ENCODE measurements around the gene ADCY7. TPM values are rescaled to one million over a fixed set of nuclear protein-coding genes. Genes with fewer than 3 reads are reported as not detected.

Gene ADCY7
- total and polyA plus RNA-seq, 2 of the 4 experiments (the other 2 are of a cell fraction) = 15.2 to 17.1 TPM

DNA sequence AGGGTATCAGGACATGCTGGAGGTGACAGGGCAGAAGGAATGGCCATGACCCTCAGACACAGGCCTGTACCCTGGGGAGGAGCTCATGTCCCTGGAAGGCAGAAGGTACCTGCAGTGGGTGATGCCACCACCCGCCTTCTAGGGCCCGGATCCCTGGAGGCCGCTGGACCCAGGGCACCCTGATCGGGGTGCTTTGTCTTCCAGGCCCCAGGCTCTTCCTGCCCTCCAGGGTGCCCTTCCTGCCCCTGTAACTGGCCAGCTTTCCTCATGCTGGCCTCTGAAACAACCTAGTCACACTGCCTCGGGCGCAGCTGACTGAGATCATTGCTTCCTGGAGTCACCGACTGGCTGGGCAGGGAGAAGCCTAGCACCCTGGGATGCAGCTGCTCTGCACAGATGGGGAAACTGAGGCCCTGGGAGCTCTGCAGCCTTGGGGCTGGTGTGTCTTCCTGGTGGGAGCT, 5.8 kb downstream of the ADCY7 start:
- Histone ChIP-seq H3K9ac (ENCODE audit: low read depth, low read length) (no peak overlapping the region), H3K36me3 (ENCODE audit: control insufficient read depth, insufficient read depth, low read length) (peaks cover 2% of the 10 kb centered on the region; the same call in 1 of the 2 replicates), H2BK5ac (ENCODE audit: low read depth, low read length, poor library complexity, severe bottlenecking) (no peak overlapping the region), H3K4me1 (ENCODE audit: control insufficient read depth, insufficient read depth, low read length) (peaks cover 5% of the 10 kb centered on the region; the same call in 1 of the 2 replicates), H3K4ac (ENCODE audit: low read depth, low read length) (no peak overlapping the region), H3K79me1 (ENCODE audit: low read depth in 1 of 2, low read length in 2 of 2) (peaks cover 18 to 49% of the 10 kb centered on the region in 2 experiments), H2AK9ac (replicated peaks; ENCODE audit: low read depth, low read length, poor library complexity) (peak overlapping the region; percentile 55), H4K8ac (ENCODE audit: low read depth in 2 of 2, low read length in 2 of 2) (no peak overlapping the region), H3K9me3 (ENCODE audit: control insufficient read depth, insufficient read depth, low read length) (no peaks in the 10 kb centered on the region), H2BK20ac (ENCODE audit: low read depth, low read length) (no peak overlapping the region), H3K4me3 (ENCODE audit: insufficient read depth, low read depth, low read length) (no peak overlapping the region), H2AFZ (replicated peaks; ENCODE audit: low read length, poor library complexity) (no peak overlapping the region), H3K18ac (ENCODE audit: low read depth, low read length) (no peak overlapping the region), H3K23ac (ENCODE audit: low read depth, low read length) (no peak overlapping the region), H2AK5ac (ENCODE audit: low read depth, low read length) (no peak overlapping the region), H2BK120ac (ENCODE audit: low read depth, low read length) (no peak overlapping the region), H3K56ac (ENCODE audit: extremely low read depth, insufficient read depth, low read length) (no peak overlapping the region), H4K20me1 (ENCODE audit: insufficient read depth, low read length) (peaks cover 7% of the 10 kb centered on the region; the same call in 1 of the 2 replicates), H3K27ac (ENCODE audit: insufficient read depth, low read length) (no peak overlapping the region), H3K14ac (replicated peaks; ENCODE audit: low read depth, low read length) (no peak overlapping the region), H4K5ac (ENCODE audit: low read depth, low read length) (no peak overlapping the region), H4K91ac (ENCODE audit: insufficient read depth, low read depth, low read length) (no peak overlapping the region), H3K27me3 (ENCODE audit: control insufficient read depth, insufficient read depth, low read length) (no peaks in the 10 kb centered on the region), H3K9me1 (ENCODE audit: insufficient read depth, low read length) (peaks cover 5% of the 10 kb centered on the region; the same call in 1 of the 2 replicates), H3K4me2 (ENCODE audit: low read depth, low read length) (no peak overlapping the region), H2BK15ac (ENCODE audit: low read depth, low read length) (no peak overlapping the region)
- in situ Hi-C loops (cut with MboI; ENCODE audit: low sequenced_read_pairs) = no loop called here
- no peak for ATAC-seq (ENCODE audit: low read depth)
- BruUV-seq (replicated peaks) = no TSS peak
- TF ChIP-seq SMC3 (IDR thresholded peaks at IDR 0.05; ENCODE audit: low read depth, low read length) = no peak
- TF ChIP-seq, protein P1, sequence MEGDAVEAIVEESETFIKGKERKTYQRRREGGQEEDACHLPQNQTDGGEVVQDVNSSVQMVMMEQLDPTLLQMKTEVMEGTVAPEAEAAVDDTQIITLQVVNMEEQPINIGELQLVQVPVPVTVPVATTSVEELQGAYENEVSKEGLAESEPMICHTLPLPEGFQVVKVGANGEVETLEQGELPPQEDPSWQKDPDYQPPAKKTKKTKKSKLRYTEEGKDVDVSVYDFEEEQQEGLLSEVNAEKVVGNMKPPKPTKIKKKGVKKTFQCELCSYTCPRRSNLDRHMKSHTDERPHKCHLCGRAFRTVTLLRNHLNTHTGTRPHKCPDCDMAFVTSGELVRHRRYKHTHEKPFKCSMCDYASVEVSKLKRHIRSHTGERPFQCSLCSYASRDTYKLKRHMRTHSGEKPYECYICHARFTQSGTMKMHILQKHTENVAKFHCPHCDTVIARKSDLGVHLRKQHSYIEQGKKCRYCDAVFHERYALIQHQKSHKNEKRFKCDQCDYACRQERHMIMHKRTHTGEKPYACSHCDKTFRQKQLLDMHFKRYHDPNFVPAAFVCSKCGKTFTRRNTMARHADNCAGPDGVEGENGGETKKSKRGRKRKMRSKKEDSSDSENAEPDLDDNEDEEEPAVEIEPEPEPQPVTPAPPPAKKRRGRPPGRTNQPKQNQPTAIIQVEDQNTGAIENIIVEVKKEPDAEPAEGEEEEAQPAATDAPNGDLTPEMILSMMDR (conservative IDR thresholded peaks at IDR 0.05; ENCODE audit: low read depth, low read length) = no peak
- TF ChIP-seq BHLHE40 (IDR thresholded peaks at IDR 0.05; ENCODE audit: low read depth, low read length) = no peak
- TF ChIP-seq FOS (IDR thresholded peaks at IDR 0.05; ENCODE audit: low read depth, low read length) = no peak
- no peak for TF ChIP-seq POLR2A (IDR thresholded peaks at IDR 0.05; ENCODE audit: low read depth, low read length)
- no peak for TF ChIP-seq RAD21 (IDR thresholded peaks at IDR 0.05; ENCODE audit: low read length)
- TF ChIP-seq, protein P2, sequence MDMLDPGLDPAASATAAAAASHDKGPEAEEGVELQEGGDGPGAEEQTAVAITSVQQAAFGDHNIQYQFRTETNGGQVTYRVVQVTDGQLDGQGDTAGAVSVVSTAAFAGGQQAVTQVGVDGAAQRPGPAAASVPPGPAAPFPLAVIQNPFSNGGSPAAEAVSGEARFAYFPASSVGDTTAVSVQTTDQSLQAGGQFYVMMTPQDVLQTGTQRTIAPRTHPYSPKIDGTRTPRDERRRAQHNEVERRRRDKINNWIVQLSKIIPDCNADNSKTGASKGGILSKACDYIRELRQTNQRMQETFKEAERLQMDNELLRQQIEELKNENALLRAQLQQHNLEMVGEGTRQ (IDR thresholded peaks at IDR 0.05; ENCODE audit: low read depth, low read length) = no peak
- no peak for TF ChIP-seq CHD1 (IDR thresholded peaks at IDR 0.05; ENCODE audit: low read depth, low read length)
- no peak for TF ChIP-seq RCOR1 (IDR thresholded peaks at IDR 0.05; ENCODE audit: insufficient replicate concordance, low read length)
- TF ChIP-seq, protein P3, sequence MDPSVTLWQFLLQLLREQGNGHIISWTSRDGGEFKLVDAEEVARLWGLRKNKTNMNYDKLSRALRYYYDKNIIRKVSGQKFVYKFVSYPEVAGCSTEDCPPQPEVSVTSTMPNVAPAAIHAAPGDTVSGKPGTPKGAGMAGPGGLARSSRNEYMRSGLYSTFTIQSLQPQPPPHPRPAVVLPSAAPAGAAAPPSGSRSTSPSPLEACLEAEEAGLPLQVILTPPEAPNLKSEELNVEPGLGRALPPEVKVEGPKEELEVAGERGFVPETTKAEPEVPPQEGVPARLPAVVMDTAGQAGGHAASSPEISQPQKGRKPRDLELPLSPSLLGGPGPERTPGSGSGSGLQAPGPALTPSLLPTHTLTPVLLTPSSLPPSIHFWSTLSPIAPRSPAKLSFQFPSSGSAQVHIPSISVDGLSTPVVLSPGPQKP (IDR thresholded peaks at IDR 0.05; ENCODE audit: borderline replicate concordance, low read depth, low read length) = no peak
- no peak for TF ChIP-seq RFX5 (IDR thresholded peaks at IDR 0.05; ENCODE audit: low read depth, low read length)
- TF ChIP-seq MAZ (IDR thresholded peaks at IDR 0.05; ENCODE audit: borderline replicate concordance, low read depth, low read length) = no peak
- no peak for TF ChIP-seq MAFK (IDR thresholded peaks at IDR 0.05; ENCODE audit: low read depth, low read length)
- TF ChIP-seq NFE2L2 (IDR thresholded peaks at IDR 0.05; ENCODE audit: low read depth, low read length) = no peak
- TF ChIP-seq CEBPB (IDR thresholded peaks at IDR 0.05; ENCODE audit: low read depth, low read length) = no peak
- no peak for TF ChIP-seq MXI1 (IDR thresholded peaks at IDR 0.05; ENCODE audit: borderline replicate concordance, low read depth, low read length)
- CTCF ChIA-PET = interaction anchor here (0.6 kb wide), 1 partner anchor 30 kb away, joined by 3 read pairs; no protein-coding TSS in a partner anchor
- DNase-seq = no peak
- no CpG with 5 or more reads among the region's 7 CpGs for WGBS, 2 experiments (ENCODE audit: extremely low coverage in 2 of 2, insufficient read length in 1 of 2)
- POLR2A ChIA-PET (ENCODE audit: unreplicated experiment) = no interaction called here
- dilution Hi-C loops (cut with HindIII; ENCODE audit: low sequenced_read_pairs, unreplicated experiment) = no loop called here
- intact Hi-C loops (cut with micrococcal nuclease) = no loop called here

All from IMR-90 (cell line).